Stimulated activated CD8-positive, alpha-beta memory T cell treated with anti-CD3 and anti-CD28 coated beads, Interleukin-7, amount 100 ng/mL, for 1 hour (primary cell): Measurements from ENCODE around the gene EYS.
"Not testable (repeated sequence)": the region's sequence is repeated elsewhere in the genome, so short reads cannot be mapped to it uniquely, and the experiment has no call there.

Experiments used
- DNase-seq, 2 donors: peaks; one replicate each; pipeline ENCODE4 v3.0.0-alpha.2; 2020; ENCODE audit warnings: low read depth in 2 of 2

Gene EYS

GRCh38 chr6:65088575-65088974 lies 618.5 kb downstream of the EYS start:
- DNase-seq: no peak

GRCh38 chr6:65081756-65082155 lies 625.3 kb downstream of the EYS start:
- no peak for DNase-seq

- no peak for DNase-seq
These were observed 631.3 kb downstream of the EYS start for GRCh38 chr6:65075705-65076230.

GRCh38 chr6:65072500-65072899 lies 634.5 kb downstream of the EYS start:
- no peak for DNase-seq

GRCh38 chr6:65071480-65071879 lies 635.5 kb downstream of the EYS start:
- no peak for DNase-seq

- no peak for DNase-seq
These were observed 642.2 kb downstream of the EYS start for GRCh38 chr6:65064844-65065243.

- no peak for DNase-seq
These were observed 647.5 kb downstream of the EYS start for GRCh38 chr6:65059568-65059967.

- no peak for DNase-seq
These were observed 651.5 kb downstream of the EYS start for GRCh38 chr6:65055545-65055944.

- DNase-seq: no peak
These were observed 654.4 kb downstream of the EYS start for GRCh38 chr6:65052626-65053025.

- no peak for DNase-seq
These were observed 661.2 kb downstream of the EYS start for GRCh38 chr6:65045801-65046200.

GRCh38 chr6:65014006-65014405 lies 693.0 kb downstream of the EYS start:
- no peak for DNase-seq

- no peak for DNase-seq
These were observed 700.2 kb downstream of the EYS start for GRCh38 chr6:65006788-65007187.

GRCh38 chr6:65004283-65004682 lies 702.7 kb downstream of the EYS start:
- DNase-seq: no peak

GRCh38 chr6:65002882-65003281 lies 704.1 kb downstream of the EYS start:
- not testable (repeated sequence) for DNase-seq

GRCh38 chr6:65000815-65001214 lies 706.2 kb downstream of the EYS start:
- DNase-seq: no peak

GRCh38 chr6:64998204-64998603 lies 708.8 kb downstream of the EYS start:
- no peak for DNase-seq

- DNase-seq: no peak
These were observed 710.7 kb downstream of the EYS start for GRCh38 chr6:64996301-64996700.

GRCh38 chr6:64990652-64991304 lies 716.2 kb downstream of the EYS start:
- no peak for DNase-seq

- DNase-seq: no peak
These were observed 718.9 kb downstream of the EYS start for GRCh38 chr6:64988148-64988547.

GRCh38 chr6:64987066-64987465 lies 720.0 kb downstream of the EYS start:
- no peak for DNase-seq

GRCh38 chr6:64985726-64986125 lies 721.3 kb downstream of the EYS start:
- DNase-seq: no peak

GRCh38 chr6:64984948-64985347 lies 722.1 kb downstream of the EYS start:
- DNase-seq: no peak

- DNase-seq: no peak
These were observed 723.9 kb downstream of the EYS start for GRCh38 chr6:64983089-64983488.

GRCh38 chr6:64973142-64973541 lies 733.9 kb downstream of the EYS start:
- no peak for DNase-seq
